Measurements from ENCODE around the gene ATG7.

DNA sequence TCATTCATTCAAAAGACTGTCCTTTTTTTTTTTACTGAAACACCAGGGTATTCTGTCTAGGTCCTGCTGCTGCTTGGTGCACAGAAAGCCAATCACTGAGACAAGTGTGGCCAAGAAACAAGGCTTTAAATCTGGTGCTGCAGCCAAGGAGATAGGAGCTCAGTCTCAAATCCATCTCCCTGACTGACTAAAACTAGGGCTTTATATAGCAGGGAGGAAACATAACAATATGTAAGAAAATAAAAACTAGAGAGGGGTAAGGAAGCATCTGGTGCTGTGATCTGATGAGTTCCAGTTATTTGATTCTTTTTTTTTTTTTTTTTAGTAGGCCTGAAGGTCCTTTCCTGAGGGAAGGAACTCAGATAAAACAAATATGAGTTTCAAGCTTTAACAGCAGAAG is 139.8 kb downstream of the ATG7 start:
- TF ChIP-seq ZNF132 (tag by site-specific recombination; IDR thresholded peaks at IDR 0.05; ENCODE audit: borderline replicate concordance) (no peak), ZNF350 (tag by site-specific recombination; IDR thresholded peaks at IDR 0.05) (no peak), ZNF785 (tag by site-specific recombination; IDR thresholded peaks at IDR 0.05) (no peak), ZNF555 (tag by site-specific recombination; conservative IDR thresholded peaks at IDR 0.05) (no peak), ZNF274 (IDR thresholded peaks at IDR 0.05; ENCODE audit: low read length) (no peak), ZNF274 (tag by site-specific recombination; IDR thresholded peaks at IDR 0.05; ENCODE audit: borderline replicate concordance) (no peak)
- TF ChIP-seq, protein P1, sequence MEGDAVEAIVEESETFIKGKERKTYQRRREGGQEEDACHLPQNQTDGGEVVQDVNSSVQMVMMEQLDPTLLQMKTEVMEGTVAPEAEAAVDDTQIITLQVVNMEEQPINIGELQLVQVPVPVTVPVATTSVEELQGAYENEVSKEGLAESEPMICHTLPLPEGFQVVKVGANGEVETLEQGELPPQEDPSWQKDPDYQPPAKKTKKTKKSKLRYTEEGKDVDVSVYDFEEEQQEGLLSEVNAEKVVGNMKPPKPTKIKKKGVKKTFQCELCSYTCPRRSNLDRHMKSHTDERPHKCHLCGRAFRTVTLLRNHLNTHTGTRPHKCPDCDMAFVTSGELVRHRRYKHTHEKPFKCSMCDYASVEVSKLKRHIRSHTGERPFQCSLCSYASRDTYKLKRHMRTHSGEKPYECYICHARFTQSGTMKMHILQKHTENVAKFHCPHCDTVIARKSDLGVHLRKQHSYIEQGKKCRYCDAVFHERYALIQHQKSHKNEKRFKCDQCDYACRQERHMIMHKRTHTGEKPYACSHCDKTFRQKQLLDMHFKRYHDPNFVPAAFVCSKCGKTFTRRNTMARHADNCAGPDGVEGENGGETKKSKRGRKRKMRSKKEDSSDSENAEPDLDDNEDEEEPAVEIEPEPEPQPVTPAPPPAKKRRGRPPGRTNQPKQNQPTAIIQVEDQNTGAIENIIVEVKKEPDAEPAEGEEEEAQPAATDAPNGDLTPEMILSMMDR (tag by site-specific recombination; IDR thresholded peaks at IDR 0.05): no peak
- TF ChIP-seq, protein P2, sequence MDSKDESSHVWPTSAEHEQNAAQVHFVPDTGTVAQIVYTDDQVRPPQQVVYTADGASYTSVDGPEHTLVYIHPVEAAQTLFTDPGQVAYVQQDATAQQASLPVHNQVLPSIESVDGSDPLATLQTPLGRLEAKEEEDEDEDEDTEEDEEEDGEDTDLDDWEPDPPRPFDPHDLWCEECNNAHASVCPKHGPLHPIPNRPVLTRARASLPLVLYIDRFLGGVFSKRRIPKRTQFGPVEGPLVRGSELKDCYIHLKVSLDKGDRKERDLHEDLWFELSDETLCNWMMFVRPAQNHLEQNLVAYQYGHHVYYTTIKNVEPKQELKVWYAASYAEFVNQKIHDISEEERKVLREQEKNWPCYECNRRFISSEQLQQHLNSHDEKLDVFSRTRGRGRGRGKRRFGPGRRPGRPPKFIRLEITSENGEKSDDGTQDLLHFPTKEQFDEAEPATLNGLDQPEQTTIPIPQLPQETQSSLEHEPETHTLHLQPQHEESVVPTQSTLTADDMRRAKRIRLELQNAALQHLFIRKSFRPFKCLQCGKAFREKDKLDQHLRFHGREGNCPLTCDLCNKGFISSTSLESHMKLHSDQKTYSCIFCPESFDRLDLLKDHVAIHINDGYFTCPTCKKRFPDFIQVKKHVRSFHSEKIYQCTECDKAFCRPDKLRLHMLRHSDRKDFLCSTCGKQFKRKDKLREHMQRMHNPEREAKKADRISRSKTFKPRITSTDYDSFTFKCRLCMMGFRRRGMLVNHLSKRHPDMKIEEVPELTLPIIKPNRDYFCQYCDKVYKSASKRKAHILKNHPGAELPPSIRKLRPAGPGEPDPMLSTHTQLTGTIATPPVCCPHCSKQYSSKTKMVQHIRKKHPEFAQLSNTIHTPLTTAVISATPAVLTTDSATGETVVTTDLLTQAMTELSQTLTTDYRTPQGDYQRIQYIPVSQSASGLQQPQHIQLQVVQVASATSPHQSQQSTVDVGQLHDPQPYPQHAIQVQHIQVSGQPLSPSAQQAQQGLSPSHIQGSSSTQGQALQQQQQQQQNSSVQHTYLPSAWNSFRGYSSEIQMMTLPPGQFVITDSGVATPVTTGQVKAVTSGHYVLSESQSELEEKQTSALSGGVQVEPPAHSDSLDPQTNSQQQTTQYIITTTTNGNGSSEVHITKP (tag by site-specific recombination; IDR thresholded peaks at IDR 0.05): no peak
- TF ChIP-seq, protein P3, sequence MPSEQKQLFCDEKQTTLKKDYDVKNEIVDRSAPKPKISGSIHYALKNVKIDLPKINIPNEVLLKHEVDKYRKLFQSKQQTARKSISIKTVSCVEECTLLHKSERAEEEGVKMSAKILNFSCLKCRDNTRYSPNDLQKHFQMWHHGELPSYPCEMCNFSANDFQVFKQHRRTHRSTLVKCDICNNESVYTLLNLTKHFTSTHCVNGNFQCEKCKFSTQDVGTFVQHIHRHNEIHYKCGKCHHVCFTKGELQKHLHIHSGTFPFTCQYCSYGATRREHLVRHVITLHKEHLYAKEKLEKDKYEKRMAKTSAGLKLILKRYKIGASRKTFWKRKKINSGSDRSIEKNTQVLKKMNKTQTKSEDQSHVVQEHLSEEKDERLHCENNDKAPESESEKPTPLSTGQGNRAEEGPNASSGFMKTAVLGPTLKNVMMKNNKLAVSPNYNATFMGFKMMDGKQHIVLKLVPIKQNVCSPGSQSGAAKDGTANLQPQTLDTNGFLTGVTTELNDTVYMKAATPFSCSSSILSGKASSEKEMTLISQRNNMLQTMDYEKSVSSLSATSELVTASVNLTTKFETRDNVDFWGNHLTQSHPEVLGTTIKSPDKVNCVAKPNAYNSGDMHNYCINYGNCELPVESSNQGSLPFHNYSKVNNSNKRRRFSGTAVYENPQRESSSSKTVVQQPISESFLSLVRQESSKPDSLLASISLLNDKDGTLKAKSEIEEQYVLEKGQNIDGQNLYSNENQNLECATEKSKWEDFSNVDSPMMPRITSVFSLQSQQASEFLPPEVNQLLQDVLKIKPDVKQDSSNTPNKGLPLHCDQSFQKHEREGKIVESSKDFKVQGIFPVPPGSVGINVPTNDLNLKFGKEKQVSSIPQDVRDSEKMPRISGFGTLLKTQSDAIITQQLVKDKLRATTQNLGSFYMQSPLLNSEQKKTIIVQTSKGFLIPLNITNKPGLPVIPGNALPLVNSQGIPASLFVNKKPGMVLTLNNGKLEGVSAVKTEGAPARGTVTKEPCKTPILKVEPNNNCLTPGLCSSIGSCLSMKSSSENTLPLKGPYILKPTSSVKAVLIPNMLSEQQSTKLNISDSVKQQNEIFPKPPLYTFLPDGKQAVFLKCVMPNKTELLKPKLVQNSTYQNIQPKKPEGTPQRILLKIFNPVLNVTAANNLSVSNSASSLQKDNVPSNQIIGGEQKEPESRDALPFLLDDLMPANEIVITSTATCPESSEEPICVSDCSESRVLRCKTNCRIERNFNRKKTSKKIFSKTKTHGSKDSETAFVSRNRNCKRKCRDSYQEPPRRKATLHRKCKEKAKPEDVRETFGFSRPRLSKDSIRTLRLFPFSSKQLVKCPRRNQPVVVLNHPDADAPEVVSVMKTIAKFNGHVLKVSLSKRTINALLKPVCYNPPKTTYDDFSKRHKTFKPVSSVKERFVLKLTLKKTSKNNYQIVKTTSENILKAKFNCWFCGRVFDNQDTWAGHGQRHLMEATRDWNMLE (tag by site-specific recombination; conservative IDR thresholded peaks at IDR 0.05; ENCODE audit: low read depth): no peak
- TF ChIP-seq, protein P4, sequence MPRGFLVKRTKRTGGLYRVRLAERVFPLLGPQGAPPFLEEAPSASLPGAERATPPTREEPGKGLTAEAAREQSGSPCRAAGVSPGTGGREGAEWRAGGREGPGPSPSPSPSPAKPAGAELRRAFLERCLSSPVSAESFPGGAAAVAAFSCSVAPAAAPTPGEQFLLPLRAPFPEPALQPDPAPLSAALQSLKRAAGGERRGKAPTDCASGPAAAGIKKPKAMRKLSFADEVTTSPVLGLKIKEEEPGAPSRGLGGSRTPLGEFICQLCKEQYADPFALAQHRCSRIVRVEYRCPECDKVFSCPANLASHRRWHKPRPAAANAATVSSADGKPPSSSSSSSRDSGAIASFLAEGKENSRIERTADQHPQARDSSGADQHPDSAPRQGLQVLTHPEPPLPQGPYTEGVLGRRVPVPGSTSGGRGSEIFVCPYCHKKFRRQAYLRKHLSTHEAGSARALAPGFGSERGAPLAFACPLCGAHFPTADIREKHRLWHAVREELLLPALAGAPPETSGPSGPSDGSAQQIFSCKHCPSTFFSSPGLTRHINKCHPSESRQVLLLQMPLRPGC (tag by site-specific recombination; IDR thresholded peaks at IDR 0.05): no peak
- TF ChIP-seq, protein P5, sequence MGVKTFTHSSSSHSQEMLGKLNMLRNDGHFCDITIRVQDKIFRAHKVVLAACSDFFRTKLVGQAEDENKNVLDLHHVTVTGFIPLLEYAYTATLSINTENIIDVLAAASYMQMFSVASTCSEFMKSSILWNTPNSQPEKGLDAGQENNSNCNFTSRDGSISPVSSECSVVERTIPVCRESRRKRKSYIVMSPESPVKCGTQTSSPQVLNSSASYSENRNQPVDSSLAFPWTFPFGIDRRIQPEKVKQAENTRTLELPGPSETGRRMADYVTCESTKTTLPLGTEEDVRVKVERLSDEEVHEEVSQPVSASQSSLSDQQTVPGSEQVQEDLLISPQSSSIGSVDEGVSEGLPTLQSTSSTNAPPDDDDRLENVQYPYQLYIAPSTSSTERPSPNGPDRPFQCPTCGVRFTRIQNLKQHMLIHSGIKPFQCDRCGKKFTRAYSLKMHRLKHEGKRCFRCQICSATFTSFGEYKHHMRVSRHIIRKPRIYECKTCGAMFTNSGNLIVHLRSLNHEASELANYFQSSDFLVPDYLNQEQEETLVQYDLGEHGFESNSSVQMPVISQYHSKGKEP (tag by site-specific recombination; IDR thresholded peaks at IDR 0.05): no peak
